Adrenal gland (tissue), 12 donors: ENCODE data around the gene TP53AIP1. TPM values are rescaled to one million over a fixed set of nuclear protein-coding genes. Genes with fewer than 3 reads are reported as not detected.
A peak's percentile ranks its signal among the peaks of the same experiment; 100 is the strongest.

ENCODE experiments used
- DNase-seq, 7 donors: peaks; one replicate each; pipeline ENCODE4 v3.0.0-alpha.2; 2019 to 2020
- H3K27ac ChIP-seq, 5 donors: fragments of 200-600 bp; sonication (generic) in 4 of 5; 1 replicate in 3 of 5; 2 replicates in 2 of 5; pipeline versions ENCODE4 v1.5.1 to v1.8.0; 2016 to 2020; ENCODE audit warnings: mild to moderate bottlenecking in 1 of 5
- H3K27me3 ChIP-seq: fragments of 200-600 bp; 2 replicates; pipeline ENCODE4 v1.8.0; 2021
- H3K36me3 ChIP-seq, 2 donors: fragments of 200-600 bp; replicated peaks in 1 of 2; 1 replicate in 1 of 2; 2 replicates in 1 of 2; pipeline versions ENCODE4 v1.5.1 to v1.8.0; 2018 to 2022
- H3K4me1 ChIP-seq, 2 donors: fragments of 200-600 bp; replicated peaks in 1 of 2; 1 replicate in 1 of 2; 2 replicates in 1 of 2; pipeline versions ENCODE4 v1.5.1 to v1.8.0; 2018 to 2021
- H3K4me3 ChIP-seq, 4 donors: fragments of 200-600 bp; sonication (generic) in 3 of 4; one replicate each; pipeline ENCODE4 v1.5.1; 2016 to 2018
- H3K9me3 ChIP-seq, 3 donors: fragments of 200-600 bp; sonication (generic) in 1 of 3; replicated peaks in 1 of 3; 1 replicate in 2 of 3; 2 replicates in 1 of 3; pipeline versions ENCODE4 v1.5.1 to v1.8.0; 2016 to 2021
- POLR2A ChIP-seq, 2 donors: fragments of 450-650 bp; IDR thresholded peaks; one replicate each; pipeline ENCODE4 v1.6.1; 2017; ENCODE audit warnings: antibody characterized with exemption in 2 of 2, mild to moderate bottlenecking in 2 of 2, moderate library complexity in 1 of 2
- WGBS, 4 donors: extraction: QIAGEN DNeasy Blood & Tissue Kit in 2 of 4; methylation state at CpG; one replicate each; pipeline versions ENCODE4 v1.1.5 to v1.1.7; 2013 to 2017; 5-methylcytosine and 5-hydroxymethylcytosine counted together
- intact Hi-C, 2 donors: fragments of 100-400 bp; cut with DNase I; formaldehyde crosslinking; loops; one replicate each; pipeline versions ENCODE4 v1.14.1 to v1.15.0; 2022 to 2023
- polyA plus RNA-seq, 3 donors: library from polyadenylated mRNA; stranded (reverse); fragments of 200-250 nt in 2 of 3; fragments of 350-450 nt in 1 of 3; fragmentation: Illumina TruSeq in 1 of 3; extraction: RNeasy Lipid Tissue Mini Kit (QIAGEN cat#74804) in 1 of 3; gene quantifications; one replicate each; pipeline ENCODE4 v1.2.3, GENCODE V29; 2013 to 2014
- total RNA-seq, 9 donors: library from RNA; depleted of rRNA in 4 of 9; stranded (reverse); fragments of >200 nt in 4 of 9; fragments of 120-200 nt in 1 of 9; fragmentation: NEBNext Ultra II Directional in 1 of 9; extraction: Animal tissue kit (Norgen Biotek cat#: 25700) in 1 of 9; gene quantifications; one replicate each; pipeline versions ENCODE4 v1.1.0 to v1.2.4, GENCODE V29; 2013 to 2023
- TF ChIP-seq, protein P1 (sequence below), 6 experiments: fragments of 450-650 bp in 4 of 6; fragments of 200-600 bp in 2 of 6; sonication (generic) in 1 of 6; IDR thresholded peaks; 1 replicate in 5 of 6; 2 replicates in 1 of 6; pipeline versions ENCODE4 v1.5.1 to v1.8.0; 2016 to 2021; ENCODE audit warnings: antibody characterized with exemption in 6 of 6, mild to moderate bottlenecking in 2 of 6, moderate library complexity in 1 of 6
- donor health status: healthy with polysubstance abuse.
- donor health status: Bipolar disorder and iron deficiency.
- donor health status: DM: yes; HTN: yes; CAD: no.
- donor health status: DM: no; HTN: no; CAD: no.
- donor health status: DM: no; HTN: no; CAD: no.
- donor health status: DM: yes; HTN: yes; CAD: no.

The TP53AIP1 gene
- total and polyA plus RNA-seq, 12 donors, result 0.11 to 1.7 (median 0.30) TPM; not detected in 2

DNA sequence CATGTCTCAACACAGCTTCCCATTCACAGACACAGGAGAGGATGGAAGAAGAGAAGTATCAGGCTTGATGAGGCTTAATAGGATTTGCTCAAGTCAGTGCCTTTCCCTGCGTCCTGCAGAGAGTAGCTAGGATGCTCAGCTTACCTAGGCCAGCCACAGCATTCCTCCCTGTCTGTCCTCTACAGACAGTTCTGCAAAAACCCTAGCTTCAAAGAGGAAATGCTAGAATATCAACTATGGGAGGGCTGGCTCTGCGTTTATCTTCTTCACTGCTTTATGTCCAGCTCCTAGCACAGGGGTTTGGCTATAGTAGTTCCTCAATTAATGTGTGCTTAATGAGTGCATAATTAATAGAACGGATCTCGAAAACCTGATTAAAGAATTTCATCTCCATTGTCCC lies 35.1 kb downstream of the TP53AIP1 start:
- Histone ChIP-seq H3K4me1 (peaks cover 30 to 72% of the 10 kb centered on the region in 2 donors), H3K27me3 (no peaks in the 10 kb centered on the region), H3K4me3 (no peak overlapping the region), H3K36me3 (peaks cover 0 to 12% of the 10 kb centered on the region in 2 donors), H3K9me3 (no peaks in the 10 kb centered on the region), H3K27ac (peak overlapping the region in 3 of 5 donors; percentile 21 to 84 (median 84))
- TF ChIP-seq, protein P1, sequence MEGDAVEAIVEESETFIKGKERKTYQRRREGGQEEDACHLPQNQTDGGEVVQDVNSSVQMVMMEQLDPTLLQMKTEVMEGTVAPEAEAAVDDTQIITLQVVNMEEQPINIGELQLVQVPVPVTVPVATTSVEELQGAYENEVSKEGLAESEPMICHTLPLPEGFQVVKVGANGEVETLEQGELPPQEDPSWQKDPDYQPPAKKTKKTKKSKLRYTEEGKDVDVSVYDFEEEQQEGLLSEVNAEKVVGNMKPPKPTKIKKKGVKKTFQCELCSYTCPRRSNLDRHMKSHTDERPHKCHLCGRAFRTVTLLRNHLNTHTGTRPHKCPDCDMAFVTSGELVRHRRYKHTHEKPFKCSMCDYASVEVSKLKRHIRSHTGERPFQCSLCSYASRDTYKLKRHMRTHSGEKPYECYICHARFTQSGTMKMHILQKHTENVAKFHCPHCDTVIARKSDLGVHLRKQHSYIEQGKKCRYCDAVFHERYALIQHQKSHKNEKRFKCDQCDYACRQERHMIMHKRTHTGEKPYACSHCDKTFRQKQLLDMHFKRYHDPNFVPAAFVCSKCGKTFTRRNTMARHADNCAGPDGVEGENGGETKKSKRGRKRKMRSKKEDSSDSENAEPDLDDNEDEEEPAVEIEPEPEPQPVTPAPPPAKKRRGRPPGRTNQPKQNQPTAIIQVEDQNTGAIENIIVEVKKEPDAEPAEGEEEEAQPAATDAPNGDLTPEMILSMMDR (IDR thresholded peaks at IDR 0.05), result no peak
- no peak for TF ChIP-seq POLR2A (IDR thresholded peaks at IDR 0.05)
- 59 to 76% (median 65%) methylated on average over 4 of the region's 4 CpGs for WGBS, 4 donors
- intact Hi-C loops, result no loop called here
- DNase-seq, result no peak

DNA sequence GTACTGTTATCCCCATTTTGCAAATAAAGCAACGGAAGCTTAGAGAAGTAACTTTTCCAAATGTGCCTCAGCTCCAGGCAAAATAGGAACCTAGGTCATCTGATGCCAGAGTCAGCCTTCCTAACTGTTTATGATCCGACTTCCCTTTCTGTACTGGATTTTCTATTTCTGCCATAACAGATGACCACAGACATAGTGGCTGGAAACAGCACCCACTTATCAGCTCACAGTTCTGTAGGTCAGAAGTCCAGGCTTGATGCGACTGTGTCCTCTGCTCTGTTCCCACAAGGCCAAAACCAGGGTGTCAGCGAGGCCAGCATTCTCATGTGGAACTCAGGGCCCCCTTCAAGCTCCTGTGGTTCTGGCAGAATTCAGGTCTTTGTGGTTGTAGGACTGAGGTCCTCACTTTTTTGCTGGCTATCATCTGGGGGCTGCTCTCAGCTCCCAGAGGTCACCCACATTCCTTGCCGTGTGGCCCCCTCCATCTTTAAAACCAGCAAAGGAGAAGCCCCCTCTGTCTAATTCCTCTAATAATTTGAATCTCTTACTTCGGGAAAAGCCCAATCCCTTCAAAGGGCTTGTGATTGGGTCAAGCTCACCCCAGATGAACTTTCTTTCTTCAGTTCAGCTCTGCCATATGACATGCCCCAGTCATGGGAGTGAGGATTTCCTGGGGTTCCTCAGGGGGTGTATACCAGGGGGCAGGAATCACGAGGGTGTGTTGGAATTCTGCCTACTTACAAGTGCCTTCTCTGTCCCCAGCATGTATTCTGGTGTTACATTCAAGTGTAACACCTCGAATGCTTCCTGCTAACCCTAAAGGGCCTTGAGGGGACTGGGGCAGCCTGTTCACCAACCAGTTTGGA lies 36.3 kb downstream of the TP53AIP1 start:
- peak overlapping the region in 1 of 4 donors; percentile 62 for H3K4me3 ChIP-seq
- H3K9me3 ChIP-seq, result no peaks in the 10 kb centered on the region
- peak overlapping the region in 4 of 5 donors; percentile 59 to 84 (median 84) for H3K27ac ChIP-seq
- TF ChIP-seq, protein P1 (IDR thresholded peaks at IDR 0.05), result no peak
- no peak for TF ChIP-seq POLR2A (IDR thresholded peaks at IDR 0.05)
- no peaks in the 10 kb centered on the region for H3K27me3 ChIP-seq
- 65 to 77% (median 71%) methylated on average over 7 to 8 of the region's 8 CpGs for WGBS, 4 donors
- peaks cover 0 to 5% of the 10 kb centered on the region in 2 donors for H3K36me3 ChIP-seq
- intact Hi-C loops, result no loop called here
- peaks cover 30 to 84% of the 10 kb centered on the region in 2 donors for H3K4me1 ChIP-seq
- peak in 1 of 7 donors; percentile 56 for DNase-seq

DNA sequence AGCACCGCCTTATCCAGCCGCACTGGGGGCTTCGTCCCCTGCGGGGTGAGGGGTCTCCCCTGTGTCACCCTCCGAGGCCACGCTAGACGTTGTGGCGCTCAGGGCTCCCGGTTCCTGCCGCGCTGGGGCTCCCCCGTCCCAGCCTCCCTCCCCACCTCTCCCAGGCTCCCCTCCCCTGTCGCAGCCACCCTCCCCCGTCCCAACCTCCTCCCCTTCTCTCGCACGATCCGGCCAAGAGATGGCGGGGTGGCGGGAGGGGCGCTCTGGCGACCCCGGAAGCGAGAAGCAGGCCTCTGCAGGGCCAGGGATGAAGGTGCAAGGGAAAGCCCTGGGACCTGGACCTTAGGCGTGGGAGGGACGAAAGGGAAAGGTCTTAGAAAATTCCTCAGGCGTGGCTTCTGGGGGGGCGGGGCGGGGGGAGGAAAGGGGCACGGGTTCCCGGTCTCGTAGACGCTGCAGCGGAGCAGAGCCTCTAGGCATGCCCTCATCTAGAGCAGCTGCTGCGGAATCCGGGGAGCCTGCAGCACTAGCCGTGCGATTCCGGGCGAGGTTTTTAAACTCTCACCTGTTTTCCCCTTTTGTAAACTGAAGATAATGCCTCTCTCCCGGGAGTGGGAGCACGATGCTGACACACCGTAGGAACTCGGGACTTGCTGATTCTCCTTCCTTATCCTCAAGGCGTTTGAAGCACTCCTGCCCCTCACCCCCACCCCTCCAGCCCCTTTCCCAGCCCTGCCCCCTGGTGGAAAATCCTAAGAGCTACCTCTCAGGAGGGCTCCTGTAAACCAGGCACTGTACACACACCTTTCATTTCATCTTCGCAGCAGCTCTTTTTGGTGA lies 37.1 kb downstream of the TP53AIP1 start:
- intact Hi-C loops, result no loop called here
- Histone ChIP-seq H3K36me3 (no peaks in the 10 kb centered on the region), H3K9me3 (no peaks in the 10 kb centered on the region), H3K27ac (peak overlapping the region; percentile 41 to 84 (median 83)), H3K4me1 (peaks cover 30 to 92% of the 10 kb centered on the region in 2 donors), H3K27me3 (no peaks in the 10 kb centered on the region), H3K4me3 (peak overlapping the region in 2 of 4 donors; percentile 41 to 62)
- peak in 6 of 7 donors; percentile 49 to 76 (median 59) for DNase-seq
- 2 to 13% (median 6%) methylated on average over 16 to 45 of the region's 45 CpGs for WGBS, 4 donors
- TF ChIP-seq, protein P1 (IDR thresholded peaks at IDR 0.05), result peak; percentile 18 to 42 (median 32)
- TF ChIP-seq POLR2A (IDR thresholded peaks at IDR 0.05), result peak in 1 of 2 donors; percentile 37
